A549 (cell line): ENCODE results near the gene SPINDOC. TPM values are rescaled to one million over a fixed set of nuclear protein-coding genes. Genes with fewer than 3 reads are reported as not detected.

Experiments used
- ATAC-seq, 2 experiments: fragments of 200-7000 bp in 1 of 2; fragments of >200 bp in 1 of 2; cut with Nextera tagmentation in 1 of 2; cut with Tn5 transposase in 1 of 2; 3 replicates each; pipeline versions ENCODE4 v1.8.0 to v1.9.1; 2018 to 2020; ENCODE audit warnings: mild to moderate bottlenecking in 1 of 2, moderate library complexity in 1 of 2
- CTCF ChIA-PET: fragments of 300-600 bp; sonication (Branson Sonifier 250); formaldehyde crosslinking; extraction: SDS; loops from one replicate; lab custom pipeline; 2021; ENCODE audit warnings: antibody characterized with exemption, inconsistent platforms; lab: Yijun Ruan, JAX
- POLR2A ChIA-PET: fragments of 350-600 bp; formaldehyde crosslinking; extraction: SDS; loops from one replicate; lab custom pipeline; 2021; ENCODE audit warnings: antibody characterized with exemption, inconsistent platforms; lab: Yijun Ruan, JAX
- DNase-seq, 2 experiments: peaks; one replicate each; pipeline versions ENCODE4 v3.0.0 to v3.0.0-alpha.2; 2011 to 2016; ENCODE audit warnings: low read depth in 1 of 2, low spot score in 1 of 2
- FAIRE-seq: peaks from 2 replicates; lab custom pipeline; 2011; peaks lifted over from hg19 to GRCh38; lab: Jason Lieb, UNC
- H3K27ac ChIP-seq, 2 experiments: fragments of >200 bp; sonication (Bioruptor Twin); formaldehyde crosslinking; 3 replicates each; pipeline ENCODE4 v1.5.1; 2016 to 2017
- H3K4me1 ChIP-seq: fragments of >200 bp; sonication (Bioruptor Twin); formaldehyde crosslinking; 3 replicates; pipeline ENCODE4 v1.6.1; 2016
- H3K4me2 ChIP-seq: fragments of >200 bp; sonication (Bioruptor Twin); formaldehyde crosslinking; 3 replicates; pipeline ENCODE4 v1.6.1; 2016
- H3K4me3 ChIP-seq: fragments of >200 bp; sonication (Bioruptor Twin); formaldehyde crosslinking; 3 replicates; pipeline ENCODE4 v1.5.1; 2016
- H3K9me3 ChIP-seq: fragments of >200 bp; sonication (Bioruptor Twin); formaldehyde crosslinking; 3 replicates; pipeline ENCODE4 v1.6.1; 2016
- ATOH8 ChIP-seq: fragments of 250-450 bp; sonication (Bioruptor Pico); IDR thresholded peaks from 2 replicates; pipeline ENCODE4 v1.5.0; 2020; ENCODE audit warnings: low read depth, mild to moderate bottlenecking, moderate library complexity
- BCL3 ChIP-seq: fragments of >200 bp; sonication (Bioruptor Twin); formaldehyde crosslinking; IDR thresholded peaks from 3 replicates; pipeline ENCODE4 v1.6.1; 2016
- BHLHE40 ChIP-seq: IDR thresholded peaks from 2 replicates; pipeline ENCODE4 v1.6.1; 2012; ENCODE audit warnings: low read depth, low read length, inconsistent platforms
- CHD2 ChIP-seq: fragments of 150-350 bp; IDR thresholded peaks from 2 replicates; pipeline ENCODE4 v1.6.1; 2014; ENCODE audit warnings: low read length; ENCODE audit not compliant: partially characterized antibody
- EHF ChIP-seq: fragments of 250-450 bp; sonication (Bioruptor Pico); IDR thresholded peaks from 2 replicates; pipeline ENCODE4 v1.5.0; 2020; ENCODE audit warnings: mild to moderate bottlenecking
- EHMT2 ChIP-seq: fragments of 200-600 bp; sonication (generic); IDR thresholded peaks from 2 replicates; pipeline ENCODE4 v1.6.1; 2016; ENCODE audit warnings: antibody characterized with exemption, low read depth, mild to moderate bottlenecking, moderate library complexity
- ELK1 ChIP-seq: fragments of 150-350 bp; IDR thresholded peaks from 2 replicates; pipeline ENCODE4 v1.6.1; 2014; ENCODE audit warnings: low read depth, mild to moderate bottlenecking, low read length
- ESRRA ChIP-seq: fragments of 150-350 bp; IDR thresholded peaks from 2 replicates; pipeline ENCODE4 v1.6.1; 2014; ENCODE audit warnings: mild to moderate bottlenecking, low read length, borderline replicate concordance
- FOSB ChIP-seq: fragments of 250-450 bp; sonication (Bioruptor Pico); IDR thresholded peaks from 2 replicates; pipeline ENCODE4 v1.5.0; 2020; ENCODE audit warnings: mild to moderate bottlenecking, moderate library complexity
- FOSL2 ChIP-seq, 2 experiments: fragments of 450-650 bp in 1 of 2; fragments of >200 bp in 1 of 2; sonication (Bioruptor Twin) in 1 of 2; formaldehyde crosslinking; IDR thresholded peaks; 2 replicates each; pipeline versions ENCODE4 v1.5.0 to v1.6.1; 2016 to 2020; ENCODE audit warnings: mild to moderate bottlenecking in 1 of 2, moderate library complexity in 1 of 2
- FOXS1 ChIP-seq: fragments of 250-450 bp; sonication (Bioruptor Pico); IDR thresholded peaks from 2 replicates; pipeline ENCODE4 v1.5.0; 2020; ENCODE audit warnings: mild to moderate bottlenecking, moderate library complexity
- HDAC2 ChIP-seq: fragments of 200-600 bp; sonication (generic); IDR thresholded peaks from 2 replicates; pipeline ENCODE4 v1.6.1; 2016
- HES2 ChIP-seq: fragments of >200 bp; sonication (Bioruptor Twin); formaldehyde crosslinking; IDR thresholded peaks from 2 replicates; pipeline ENCODE4 v1.6.1; 2016
- HOXB13 ChIP-seq: fragments of 250-450 bp; sonication (Bioruptor Pico); IDR thresholded peaks from 2 replicates; pipeline ENCODE4 v1.5.0; 2020; ENCODE audit warnings: low read depth, mild to moderate bottlenecking, moderate library complexity
- MAZ ChIP-seq: fragments of 150-350 bp; IDR thresholded peaks from 2 replicates; pipeline ENCODE4 v1.6.1; 2014; ENCODE audit warnings: antibody characterized with exemption, low read depth, low read length, borderline replicate concordance
- NPAS2 ChIP-seq: fragments of 250-450 bp; sonication (Bioruptor Pico); IDR thresholded peaks from 2 replicates; pipeline ENCODE4 v1.8.0; 2022; ENCODE audit warnings: mild to moderate bottlenecking, moderate library complexity, borderline replicate concordance
- PBX3 ChIP-seq: IDR thresholded peaks from 2 replicates; pipeline ENCODE4 v1.6.1; 2012
- PHF8 ChIP-seq: fragments of 200-600 bp; sonication (generic); IDR thresholded peaks from 2 replicates; pipeline ENCODE4 v1.6.1; 2016; ENCODE audit warnings: low read depth, mild to moderate bottlenecking, antibody characterized with exemption, moderate library complexity, borderline replicate concordance
- POLR2A ChIP-seq: IDR thresholded peaks from 2 replicates; pipeline ENCODE4 v1.6.1; 2012; ENCODE audit warnings: mild to moderate bottlenecking, low read length
- RARB ChIP-seq: fragments of 250-450 bp; sonication (Bioruptor Pico); IDR thresholded peaks from 2 replicates; pipeline ENCODE4 v1.8.0; 2021; ENCODE audit warnings: mild to moderate bottlenecking, moderate library complexity
- RCOR1 ChIP-seq: fragments of 150-350 bp; IDR thresholded peaks from 2 replicates; pipeline ENCODE4 v1.6.1; 2014; ENCODE audit warnings: antibody characterized with exemption, low read length, low read depth
- RFX5 ChIP-seq: fragments of 450-650 bp; IDR thresholded peaks from 2 replicates; pipeline ENCODE4 v1.7.1; 2014; ENCODE audit warnings: antibody characterized with exemption, mild to moderate bottlenecking, moderate library complexity
- RNF2 ChIP-seq: fragments of 200-600 bp; sonication (generic); IDR thresholded peaks from 2 replicates; pipeline ENCODE4 v1.6.1; 2016; ENCODE audit warnings: low read depth, mild to moderate bottlenecking, antibody characterized with exemption, moderate library complexity, borderline replicate concordance
- SREBF2 ChIP-seq: fragments of 450-650 bp; IDR thresholded peaks from 2 replicates; pipeline ENCODE4 v1.6.1; 2014; ENCODE audit warnings: mild to moderate bottlenecking, moderate library complexity
- ZNF302 ChIP-seq: fragments of 250-450 bp; sonication (Bioruptor Pico); IDR thresholded peaks from 2 replicates; pipeline ENCODE4 v1.9.0; 2021; ENCODE audit warnings: inconsistent platforms, mild to moderate bottlenecking, moderate library complexity
- WGBS: methylation state at CpG from one replicate; pipeline ENCODE4 v1.1.6; 2017; ENCODE audit errors: missing lambda C conversion rate; 5-methylcytosine and 5-hydroxymethylcytosine counted together
- polyA plus RNA-seq, 4 experiments: library from polyadenylated mRNA; depleted of rRNA in 3 of 4; stranded (reverse); fragments of >200 nt; fragmentation: RNase III in 1 of 4; extraction: RNeasy Plus Mini Kit Qiagen cat#74134 plus additional on column Dnase treatment in 1 of 4; gene quantifications; 2 replicates in 3 of 4; 3 replicates in 1 of 4; pipeline ENCODE4 v1.2.3, GENCODE V29; 2011 to 2017

Gene SPINDOC
- polyA plus RNA-seq, 2 of the 4 experiments (the other 2 are of a cell fraction): 17.6 to 34.8 TPM

GRCh38 chr11:63764679-63765647 is 48.3 kb upstream of the SPINDOC start:
- H3K4me3 ChIP-seq: no peak overlapping the region
- ChIA-PET POLR2A (no interaction called here), CTCF (interaction anchor here (0.6 to 4.3 kb wide), 5 partner anchors 13 to 181 kb away, joined by 3 to 28 read pairs (median 6); no protein-coding TSS in a partner anchor)
- no peaks in the 10 kb centered on the region for H3K9me3 ChIP-seq
- DNase-seq: peak in 1 of 2 experiments; percentile 33
- H3K4me2 ChIP-seq: 0 out of 3 replicates have a peak overlapping the region, but pooled peaks have one; percentile 14
- ATAC-seq: peak in 1 of 2 experiments; percentile 30; a peak in 3 of 6 replicates
- WGBS: 76% methylated on average over 14 of the region's 30 CpGs
- H3K27ac ChIP-seq: peak overlapping the region in 1 of 2 experiments; percentile 25; a peak in 2 of 6 replicates
- no peak for FAIRE-seq
- no peak for TF ChIP-seq FOSB (CRISPR knock-in tag)
- no peak for TF ChIP-seq RARB (CRISPR knock-in tag)
- TF ChIP-seq EHMT2: no peak
- TF ChIP-seq HDAC2: no peak
- TF ChIP-seq FOXS1 (CRISPR knock-in tag): no peak
- TF ChIP-seq BCL3: no peak
- TF ChIP-seq SREBF2: no peak
- peaks cover 30% of the 10 kb centered on the region for H3K4me1 ChIP-seq

GRCh38 chr11:63765688-63766241 is 47.5 kb upstream of the SPINDOC start:
- no peak for ATAC-seq
- H3K4me3 ChIP-seq: no peak overlapping the region
- TF ChIP-seq FOSL2 (IDR thresholded peaks at IDR 0.05) (no peak), FOSL2 (CRISPR knock-in tag; IDR thresholded peaks at IDR 0.05) (no peak), CHD2 (no peak), MAZ (no peak), ZNF302 (CRISPR knock-in tag) (no peak), RCOR1 (no peak), BCL3 (no peak), RFX5 (no peak), HES2 (no peak), HOXB13 (CRISPR knock-in tag) (no peak), NPAS2 (CRISPR knock-in tag) (no peak), EHF (no peak), RNF2 (no peak), POLR2A (no peak), BHLHE40 (no peak), HDAC2 (no peak), ESRRA (no peak), PHF8 (no peak), ATOH8 (CRISPR knock-in tag) (no peak), ELK1 (no peak), PBX3 (no peak)

More at GRCh38 chr11:63765688-63766241, 47.5 kb upstream of the SPINDOC start:
- Histone ChIP-seq H3K4me2 (0 out of 3 replicates have a peak overlapping the region, but pooled peaks have one; percentile 14), H3K4me1 (peaks cover 30% of the 10 kb centered on the region), H3K27ac (peak overlapping the region in 1 of 2 experiments; percentile 25; a peak in 2 of 6 replicates), H3K9me3 (no peaks in the 10 kb centered on the region)
- ChIA-PET POLR2A (no interaction called here), CTCF (interaction anchor here (1.0 to 4.3 kb wide), 7 partner anchors 20 to 330 kb away, joined by 3 to 28 read pairs (median 3); no protein-coding TSS in a partner anchor)
- FAIRE-seq: no peak
- DNase-seq: no peak
- WGBS: 70% methylated on average over 4 of the region's 18 CpGs
